Putamen (tissue), 1 donor: ENCODE results near the gene ARL5A.
"Not testable (repeated sequence)": the region's sequence is repeated elsewhere in the genome, so short reads cannot be mapped to it uniquely, and the experiment has no call there.

Experiments
- DNase-seq: peaks from one replicate; pipeline ENCODE4 v3.0.0-alpha.2; 2016; ENCODE audit warnings: low spot score

ARL5A gene, protein sequence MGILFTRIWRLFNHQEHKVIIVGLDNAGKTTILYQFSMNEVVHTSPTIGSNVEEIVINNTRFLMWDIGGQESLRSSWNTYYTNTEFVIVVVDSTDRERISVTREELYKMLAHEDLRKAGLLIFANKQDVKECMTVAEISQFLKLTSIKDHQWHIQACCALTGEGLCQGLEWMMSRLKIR

GRCh38 chr2:151828143-151828889 is at the start of gene ARL5A:
Gene ARL5A (minus strand): TSS chr2:151828421. CDS start chr2:151828176, 245 bp downstream.
- DNase-seq, result peak; percentile 96

GRCh38 chr2:151875631-151876030 is 47.4 kb upstream of the ARL5A start:
- not testable (repeated sequence) for DNase-seq

- no peak for DNase-seq
Measured at GRCh38 chr2:151872463-151872862, 44.2 kb upstream of the ARL5A start.

GRCh38 chr2:151869291-151869690 is 41.1 kb upstream of the ARL5A start:
- DNase-seq, result peak; percentile 34

DNA sequence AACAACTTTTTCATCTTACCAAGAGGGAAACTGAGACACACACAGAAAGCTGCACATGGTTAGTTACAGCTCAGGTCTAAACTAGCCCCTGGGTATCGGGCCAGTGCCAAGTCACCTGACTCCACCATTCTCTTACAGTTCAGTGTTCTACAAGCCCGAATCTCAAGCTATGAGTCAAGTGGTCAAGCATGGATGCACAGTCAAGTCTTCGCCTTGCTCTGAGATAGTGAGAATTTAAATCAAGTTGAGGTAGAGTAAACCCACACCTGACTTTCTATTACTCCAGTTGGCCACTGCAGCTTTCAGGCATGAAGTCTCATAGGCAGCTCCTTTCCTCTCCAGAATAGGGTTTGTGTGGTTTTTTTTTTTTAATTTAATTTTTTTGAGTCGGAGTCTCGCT is 34.5 kb upstream of the ARL5A start:
- no peak for DNase-seq

- no peak for DNase-seq
Measured at GRCh38 chr2:151861174-151861573, 33.0 kb upstream of the ARL5A start.

GRCh38 chr2:151860613-151861146 is 32.5 kb upstream of the ARL5A start:
- DNase-seq, result no peak

DNA sequence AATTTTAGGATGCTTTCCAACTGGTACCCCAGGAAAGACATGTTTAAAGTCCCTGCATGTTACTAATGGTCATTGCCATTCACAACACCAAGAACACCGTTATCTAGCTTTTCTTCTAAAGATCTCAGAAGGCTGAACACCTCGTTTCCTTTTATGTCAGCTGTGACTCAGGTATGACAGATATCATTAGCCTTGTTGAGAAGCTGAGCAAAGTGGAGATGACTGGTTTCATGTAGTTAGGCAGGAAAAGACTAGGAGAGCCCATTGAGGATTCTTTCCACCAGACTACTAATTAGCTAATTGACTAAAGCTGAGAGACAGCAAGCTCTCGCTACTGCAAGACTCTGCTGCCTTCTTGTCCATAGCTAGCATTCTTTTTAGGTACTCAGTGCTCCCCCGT is 32.0 kb upstream of the ARL5A start:
- DNase-seq, result no peak

DNA sequence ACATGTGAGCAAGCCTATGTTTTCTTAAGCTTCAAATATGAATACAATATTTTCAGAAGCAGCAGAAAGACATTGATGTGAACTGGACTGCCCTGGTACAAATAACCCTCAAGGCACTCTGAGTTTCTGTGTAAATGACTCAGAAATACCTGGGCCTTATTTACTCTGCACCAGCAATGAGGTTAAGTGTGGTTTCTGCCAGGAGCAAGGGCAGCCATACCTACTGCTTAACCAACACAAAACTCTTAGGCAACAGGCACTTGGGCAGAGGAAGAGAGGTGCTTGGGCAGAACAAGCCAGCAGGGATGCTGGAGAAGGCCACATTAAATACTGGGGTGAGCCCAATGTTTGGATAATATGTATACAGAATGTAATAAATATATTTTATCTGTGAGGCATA is 29.4 kb upstream of the ARL5A start:
- no peak for DNase-seq

GRCh38 chr2:151855111-151855510 is 26.9 kb upstream of the ARL5A start:
- no peak for DNase-seq

- no peak for DNase-seq
Measured at GRCh38 chr2:151853070-151853758, 25.0 kb upstream of the ARL5A start.

DNA sequence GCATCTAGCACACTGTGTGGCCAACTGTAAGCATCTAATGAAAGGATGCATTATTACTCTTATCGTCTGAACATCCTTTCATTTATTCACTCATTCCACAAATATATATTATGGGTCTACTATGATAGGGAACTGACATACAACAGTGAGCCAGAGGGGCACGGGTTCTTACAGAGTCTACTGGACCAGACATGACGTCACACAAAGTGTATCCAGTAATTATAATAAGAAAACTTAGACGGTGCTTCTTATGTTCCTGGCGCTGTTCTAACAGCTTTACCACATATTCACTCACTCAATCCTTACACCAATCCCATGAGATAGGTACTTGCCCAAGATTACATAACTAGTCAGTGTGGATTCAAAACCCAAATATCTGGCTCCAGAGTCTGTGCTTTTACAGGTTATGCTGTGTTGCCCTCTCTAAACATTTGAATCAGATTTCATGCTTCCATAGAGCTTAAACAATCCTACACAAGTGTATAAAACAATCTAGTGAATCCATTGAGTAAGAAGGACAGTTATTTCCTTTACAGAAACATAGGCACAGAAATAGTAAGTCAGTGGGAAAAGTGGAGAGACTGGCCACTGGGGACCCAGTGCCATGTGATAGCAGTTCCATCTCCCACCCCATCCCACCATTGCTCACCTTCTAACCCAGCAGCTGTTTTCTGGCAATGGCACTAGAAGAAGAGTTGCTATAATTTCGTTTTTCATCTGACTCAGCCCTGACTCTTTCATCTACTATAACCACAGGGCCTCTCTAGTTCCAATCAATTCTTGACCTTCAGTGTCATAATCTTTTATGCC is 24.2 kb upstream of the ARL5A start:
- DNase-seq, result no peak

DNA sequence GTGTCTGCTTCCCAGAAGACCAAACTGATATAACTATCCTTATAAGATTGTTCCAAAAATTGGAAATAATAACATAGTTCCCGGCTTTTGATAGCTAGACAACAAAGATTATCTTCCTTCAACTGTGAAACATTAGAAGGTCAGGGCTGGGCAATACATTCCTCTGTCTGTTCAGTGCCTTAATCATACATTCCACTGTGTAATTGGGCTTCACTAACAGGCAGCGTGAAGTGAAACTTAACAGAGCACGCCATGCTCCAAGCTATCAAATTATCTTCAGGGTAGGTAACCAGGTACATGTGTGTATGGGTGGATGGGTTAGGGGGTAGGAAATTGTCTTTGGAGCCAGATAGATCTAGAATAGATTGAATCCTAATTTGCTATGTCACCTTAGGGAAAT is 23.5 kb upstream of the ARL5A start:
- no peak for DNase-seq

- no peak for DNase-seq
Measured at GRCh38 chr2:151849413-151850010, 21.3 kb upstream of the ARL5A start.

- no peak for DNase-seq
Measured at GRCh38 chr2:151845884-151846283, 17.7 kb upstream of the ARL5A start.

- no peak for DNase-seq
Measured at GRCh38 chr2:151845481-151845880, 17.3 kb upstream of the ARL5A start.

DNA sequence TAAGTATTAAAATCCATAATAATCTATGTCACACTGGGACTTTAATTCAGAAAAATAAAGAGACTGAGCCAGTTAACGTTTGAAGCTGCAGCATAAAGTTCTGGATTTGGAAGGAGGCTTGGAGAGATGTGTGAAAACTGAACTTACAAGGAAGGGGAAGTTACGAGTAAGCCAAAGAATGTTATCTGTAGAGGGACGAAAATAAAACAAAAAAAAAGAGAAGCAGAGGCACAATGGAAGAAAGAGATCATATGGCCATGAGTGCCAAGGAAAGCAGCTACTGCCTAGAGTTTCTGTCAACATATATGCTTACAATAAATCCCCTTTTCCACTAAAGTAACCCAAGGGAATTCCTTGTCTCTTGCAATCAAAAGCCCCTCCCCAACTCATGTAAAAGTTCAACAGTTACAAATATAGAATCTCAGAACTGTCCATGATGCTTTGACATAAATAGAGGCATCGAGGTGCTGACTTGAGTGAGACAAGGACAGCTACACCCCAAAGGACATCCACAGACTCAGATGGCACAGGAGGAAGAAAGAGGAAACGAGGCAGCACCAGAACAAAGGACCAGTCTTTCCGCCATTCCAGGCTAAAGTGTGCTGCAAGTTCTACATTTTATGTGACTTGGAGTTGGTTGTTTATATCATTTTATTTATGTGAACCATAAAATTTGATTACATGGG is 16.1 kb upstream of the ARL5A start:
- peak; percentile 19 for DNase-seq

DNA sequence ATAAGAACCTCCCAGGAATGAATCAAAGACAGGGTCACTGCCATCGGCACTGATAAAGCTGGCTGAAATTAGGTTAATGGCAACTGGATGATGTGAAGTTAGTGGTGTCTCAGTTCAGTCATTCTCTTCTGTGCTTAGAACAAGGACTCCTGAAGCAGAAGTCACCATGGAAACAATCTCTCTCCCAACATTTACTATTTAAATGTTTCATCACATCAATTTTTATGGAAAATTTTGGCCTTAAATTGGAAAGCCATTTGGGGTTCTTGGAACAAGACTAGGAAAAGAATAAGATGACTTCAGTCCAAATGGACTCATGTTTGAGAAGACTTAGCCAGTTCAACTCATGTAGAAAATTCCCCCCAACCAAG is 15.5 kb upstream of the ARL5A start:
- DNase-seq, result no peak

DNA sequence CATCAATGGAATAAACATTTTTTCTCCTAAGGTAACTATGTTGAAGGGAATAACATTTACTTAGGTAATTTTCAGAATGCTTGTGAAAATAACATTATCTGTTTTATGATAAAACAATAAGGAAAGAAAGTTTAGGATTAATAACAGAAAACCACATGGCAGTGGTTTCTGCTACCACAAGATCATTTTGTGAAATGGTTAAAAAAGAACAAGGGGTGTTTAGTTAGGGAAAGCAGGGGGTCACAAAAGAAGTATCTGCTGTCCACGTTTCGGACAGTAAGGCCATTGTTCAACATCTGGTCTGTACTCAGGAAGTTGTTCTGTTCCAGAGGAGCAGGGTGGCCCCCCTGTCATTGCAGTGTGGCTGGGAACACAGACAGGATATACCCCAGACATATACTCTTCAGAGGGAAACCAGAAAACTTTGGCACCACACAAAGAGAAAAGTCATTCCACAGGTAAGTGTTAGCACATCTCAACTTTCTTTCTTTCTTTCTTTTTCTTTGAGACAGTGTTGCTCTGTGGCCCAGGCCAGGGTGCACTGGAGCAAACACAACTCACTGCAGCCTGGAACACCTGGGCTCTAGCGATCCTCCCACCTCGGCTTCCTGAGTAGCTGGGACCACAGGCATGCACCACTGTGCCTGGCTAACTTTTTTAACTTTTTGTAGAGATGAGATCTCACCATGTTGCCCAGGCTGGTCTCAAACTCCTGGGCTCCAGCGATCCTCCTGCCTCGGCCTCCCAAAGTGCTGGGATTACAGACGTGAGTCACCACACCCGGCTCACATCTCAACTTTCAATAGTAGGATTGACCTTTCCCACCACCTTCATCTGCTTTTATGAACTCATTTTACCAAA is 14.8 kb upstream of the ARL5A start:
- no peak for DNase-seq

DNA sequence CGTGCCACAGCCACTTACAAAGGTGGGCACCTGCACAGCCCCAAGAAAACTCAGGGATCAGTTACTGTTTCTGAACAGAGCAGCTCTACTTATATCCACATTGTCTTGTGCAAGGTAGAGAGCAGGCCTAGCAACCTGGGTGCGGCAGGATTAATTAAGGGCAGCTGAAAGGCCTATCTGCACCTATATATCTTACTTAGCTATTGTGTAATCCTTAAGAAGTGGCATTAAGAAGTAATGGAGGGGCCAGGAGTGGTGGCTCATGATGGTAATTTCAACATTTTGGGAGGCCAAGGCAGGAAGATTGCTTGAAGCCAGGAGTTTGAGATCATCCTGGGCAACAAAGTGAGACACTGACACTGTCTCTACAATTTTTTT is 12.8 kb upstream of the ARL5A start:
- no peak for DNase-seq
